ENCODE results near the gene COX5A. TPM values are rescaled to one million over a fixed set of nuclear protein-coding genes. Genes with fewer than 3 reads are reported as not detected.

Gene COX5A
- total and polyA plus RNA-seq, 2 of the 13 experiments (the other 11 are each of a cell fraction or from before 2014, with no cell fraction given), result 158 to 218 TPM

GRCh38 chr15:74956648-74957475, 19.0 kb upstream of the COX5A start, which contains the start of gene RPP25 (continued):
- TF ChIP-seq, protein P1, sequence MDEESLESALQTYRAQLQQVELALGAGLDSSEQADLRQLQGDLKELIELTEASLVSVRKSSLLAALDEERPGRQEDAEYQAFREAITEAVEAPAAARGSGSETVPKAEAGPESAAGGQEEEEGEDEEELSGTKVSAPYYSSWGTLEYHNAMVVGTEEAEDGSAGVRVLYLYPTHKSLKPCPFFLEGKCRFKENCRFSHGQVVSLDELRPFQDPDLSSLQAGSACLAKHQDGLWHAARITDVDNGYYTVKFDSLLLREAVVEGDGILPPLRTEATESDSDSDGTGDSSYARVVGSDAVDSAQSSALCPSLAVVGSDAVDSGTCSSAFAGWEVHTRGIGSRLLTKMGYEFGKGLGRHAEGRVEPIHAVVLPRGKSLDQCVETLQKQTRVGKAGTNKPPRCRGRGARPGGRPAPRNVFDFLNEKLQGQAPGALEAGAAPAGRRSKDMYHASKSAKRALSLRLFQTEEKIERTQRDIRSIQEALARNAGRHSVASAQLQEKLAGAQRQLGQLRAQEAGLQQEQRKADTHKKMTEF (CRISPR knock-in tag; IDR thresholded peaks at IDR 0.05), result peak; percentile 20; the same call in 1 of the 2 replicates
- TF ChIP-seq ATF7-NPFF (CRISPR knock-in tag; IDR thresholded peaks at IDR 0.05; ENCODE audit: low read depth) (peak; percentile 53; the same call in 1 of the 2 replicates), ZNF7 (CRISPR knock-in tag; IDR thresholded peaks at IDR 0.05) (no peak), ZSCAN29 (CRISPR knock-in tag; conservative IDR thresholded peaks at IDR 0.05) (0 out of 2 replicates have a peak, but pooled peaks have one; percentile 30), SP5 (CRISPR knock-in tag; IDR thresholded peaks at IDR 0.05; ENCODE audit: borderline replicate concordance, low read depth) (no peak; the same call in 1 of the 2 replicates), PCBP2 (optimal IDR thresholded peaks at IDR 0.05; ENCODE audit: low read depth, low read length, poor library complexity, severe bottlenecking) (no peak)
- TF ChIP-seq, protein P2, sequence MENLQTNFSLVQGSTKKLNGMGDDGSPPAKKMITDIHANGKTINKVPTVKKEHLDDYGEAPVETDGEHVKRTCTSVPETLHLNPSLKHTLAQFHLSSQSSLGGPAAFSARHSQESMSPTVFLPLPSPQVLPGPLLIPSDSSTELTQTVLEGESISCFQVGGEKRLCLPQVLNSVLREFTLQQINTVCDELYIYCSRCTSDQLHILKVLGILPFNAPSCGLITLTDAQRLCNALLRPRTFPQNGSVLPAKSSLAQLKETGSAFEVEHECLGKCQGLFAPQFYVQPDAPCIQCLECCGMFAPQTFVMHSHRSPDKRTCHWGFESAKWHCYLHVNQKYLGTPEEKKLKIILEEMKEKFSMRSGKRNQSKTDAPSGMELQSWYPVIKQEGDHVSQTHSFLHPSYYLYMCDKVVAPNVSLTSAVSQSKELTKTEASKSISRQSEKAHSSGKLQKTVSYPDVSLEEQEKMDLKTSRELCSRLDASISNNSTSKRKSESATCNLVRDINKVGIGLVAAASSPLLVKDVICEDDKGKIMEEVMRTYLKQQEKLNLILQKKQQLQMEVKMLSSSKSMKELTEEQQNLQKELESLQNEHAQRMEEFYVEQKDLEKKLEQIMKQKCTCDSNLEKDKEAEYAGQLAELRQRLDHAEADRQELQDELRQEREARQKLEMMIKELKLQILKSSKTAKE (CRISPR knock-in tag; IDR thresholded peaks at IDR 0.05; ENCODE audit: borderline replicate concordance), result no peak
- TF ChIP-seq, protein P3, sequence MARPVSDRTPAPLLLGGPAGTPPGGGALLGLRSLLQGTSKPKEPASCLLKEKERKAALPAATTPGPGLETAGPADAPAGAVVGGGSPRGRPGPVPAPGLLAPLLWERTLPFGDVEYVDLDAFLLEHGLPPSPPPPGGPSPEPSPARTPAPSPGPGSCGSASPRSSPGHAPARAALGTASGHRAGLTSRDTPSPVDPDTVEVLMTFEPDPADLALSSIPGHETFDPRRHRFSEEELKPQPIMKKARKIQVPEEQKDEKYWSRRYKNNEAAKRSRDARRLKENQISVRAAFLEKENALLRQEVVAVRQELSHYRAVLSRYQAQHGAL (CRISPR knock-in tag; IDR thresholded peaks at IDR 0.05; ENCODE audit: not compliant biosample characterization), result no peak
- TF ChIP-seq, protein P4, sequence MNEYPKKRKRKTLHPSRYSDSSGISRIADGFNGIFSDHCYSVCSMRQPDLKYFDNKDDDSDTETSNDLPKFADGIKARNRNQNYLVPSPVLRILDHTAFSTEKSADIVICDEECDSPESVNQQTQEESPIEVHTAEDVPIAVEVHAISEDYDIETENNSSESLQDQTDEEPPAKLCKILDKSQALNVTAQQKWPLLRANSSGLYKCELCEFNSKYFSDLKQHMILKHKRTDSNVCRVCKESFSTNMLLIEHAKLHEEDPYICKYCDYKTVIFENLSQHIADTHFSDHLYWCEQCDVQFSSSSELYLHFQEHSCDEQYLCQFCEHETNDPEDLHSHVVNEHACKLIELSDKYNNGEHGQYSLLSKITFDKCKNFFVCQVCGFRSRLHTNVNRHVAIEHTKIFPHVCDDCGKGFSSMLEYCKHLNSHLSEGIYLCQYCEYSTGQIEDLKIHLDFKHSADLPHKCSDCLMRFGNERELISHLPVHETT (CRISPR knock-in tag; conservative IDR thresholded peaks at IDR 0.05), result no peak
- TF ChIP-seq, protein P5, sequence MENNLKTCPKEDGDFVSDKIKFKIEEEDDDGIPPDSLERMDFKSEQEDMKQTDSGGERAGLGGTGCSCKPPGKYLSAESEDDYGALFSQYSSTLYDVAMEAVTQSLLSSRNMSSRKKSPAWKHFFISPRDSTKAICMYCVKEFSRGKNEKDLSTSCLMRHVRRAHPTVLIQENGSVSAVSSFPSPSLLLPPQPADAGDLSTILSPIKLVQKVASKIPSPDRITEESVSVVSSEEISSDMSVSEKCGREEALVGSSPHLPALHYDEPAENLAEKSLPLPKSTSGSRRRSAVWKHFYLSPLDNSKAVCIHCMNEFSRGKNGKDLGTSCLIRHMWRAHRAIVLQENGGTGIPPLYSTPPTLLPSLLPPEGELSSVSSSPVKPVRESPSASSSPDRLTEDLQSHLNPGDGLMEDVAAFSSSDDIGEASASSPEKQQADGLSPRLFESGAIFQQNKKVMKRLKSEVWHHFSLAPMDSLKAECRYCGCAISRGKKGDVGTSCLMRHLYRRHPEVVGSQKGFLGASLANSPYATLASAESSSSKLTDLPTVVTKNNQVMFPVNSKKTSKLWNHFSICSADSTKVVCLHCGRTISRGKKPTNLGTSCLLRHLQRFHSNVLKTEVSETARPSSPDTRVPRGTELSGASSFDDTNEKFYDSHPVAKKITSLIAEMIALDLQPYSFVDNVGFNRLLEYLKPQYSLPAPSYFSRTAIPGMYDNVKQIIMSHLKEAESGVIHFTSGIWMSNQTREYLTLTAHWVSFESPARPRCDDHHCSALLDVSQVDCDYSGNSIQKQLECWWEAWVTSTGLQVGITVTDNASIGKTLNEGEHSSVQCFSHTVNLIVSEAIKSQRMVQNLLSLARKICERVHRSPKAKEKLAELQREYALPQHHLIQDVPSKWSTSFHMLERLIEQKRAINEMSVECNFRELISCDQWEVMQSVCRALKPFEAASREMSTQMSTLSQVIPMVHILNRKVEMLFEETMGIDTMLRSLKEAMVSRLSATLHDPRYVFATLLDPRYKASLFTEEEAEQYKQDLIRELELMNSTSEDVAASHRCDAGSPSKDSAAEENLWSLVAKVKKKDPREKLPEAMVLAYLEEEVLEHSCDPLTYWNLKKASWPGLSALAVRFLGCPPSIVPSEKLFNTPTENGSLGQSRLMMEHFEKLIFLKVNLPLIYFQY (CRISPR knock-in tag; IDR thresholded peaks at IDR 0.05; ENCODE audit: borderline replicate concordance), result peak; percentile 96; the same call in 1 of the 2 replicates
- TF ChIP-seq, protein P6, sequence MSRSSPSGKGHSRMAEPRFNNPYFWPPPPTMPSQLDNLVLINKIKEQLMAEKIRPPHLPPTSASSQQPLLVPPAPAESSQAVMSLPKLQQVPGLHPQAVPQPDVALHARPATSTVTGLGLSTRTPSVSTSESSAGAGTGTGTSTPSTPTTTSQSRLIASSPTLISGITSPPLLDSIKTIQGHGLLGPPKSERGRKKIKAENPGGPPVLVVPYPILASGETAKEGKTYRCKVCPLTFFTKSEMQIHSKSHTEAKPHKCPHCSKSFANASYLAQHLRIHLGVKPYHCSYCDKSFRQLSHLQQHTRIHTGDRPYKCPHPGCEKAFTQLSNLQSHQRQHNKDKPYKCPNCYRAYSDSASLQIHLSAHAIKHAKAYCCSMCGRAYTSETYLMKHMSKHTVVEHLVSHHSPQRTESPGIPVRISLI (CRISPR knock-in tag; IDR thresholded peaks at IDR 0.05; ENCODE audit: borderline replicate concordance), result no peak
- TF ChIP-seq, protein P7, sequence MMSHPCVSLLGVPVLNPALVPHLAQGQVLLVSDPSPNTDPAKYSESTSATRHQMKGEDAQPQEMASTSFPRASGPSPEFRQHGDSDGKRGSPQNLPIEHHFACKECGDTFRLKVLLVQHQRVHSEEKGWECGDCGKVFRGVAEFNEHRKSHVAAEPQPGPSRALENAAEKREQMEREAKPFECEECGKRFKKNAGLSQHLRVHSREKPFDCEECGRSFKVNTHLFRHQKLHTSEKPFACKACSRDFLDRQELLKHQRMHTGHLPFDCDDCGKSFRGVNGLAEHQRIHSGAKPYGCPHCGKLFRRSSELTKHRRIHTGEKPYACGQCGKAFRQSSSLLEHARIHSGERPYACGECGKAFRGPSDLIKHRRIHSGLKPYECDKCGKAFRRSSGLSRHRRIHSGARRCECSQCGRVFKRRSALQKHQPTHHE (CRISPR knock-in tag; IDR thresholded peaks at IDR 0.05; ENCODE audit: borderline replicate concordance), result no peak

All from HepG2 (cell line).